ENCODE measurements around the gene STK32B. TPM values are rescaled to one million over a fixed set of nuclear protein-coding genes. Genes with fewer than 3 reads are reported as not detected.

The STK32B gene
- total and polyA plus RNA-seq, 2 of the 4 experiments (the other 2 are of a cell fraction): 5.5 to 6.3 TPM

DNA sequence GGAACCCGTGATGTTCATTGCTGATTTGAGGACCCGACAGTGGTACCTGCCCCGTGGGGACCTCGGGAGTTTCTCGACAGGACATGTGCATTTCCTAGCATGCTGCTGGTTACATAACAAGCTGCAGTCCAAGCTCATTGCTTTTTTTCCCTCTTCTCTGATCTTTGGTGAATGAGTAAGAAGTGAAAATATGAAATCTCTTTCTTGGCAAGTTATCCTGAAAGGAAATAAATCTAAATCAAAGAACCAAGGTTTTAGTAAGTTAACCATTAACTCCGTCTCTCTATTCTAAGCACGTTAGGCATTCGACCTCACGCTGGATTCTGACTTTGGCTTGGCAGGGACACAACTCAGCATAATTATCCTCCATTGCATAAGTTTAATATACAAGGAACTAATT is 86.6 kb downstream of the STK32B start:
- H2BK15ac ChIP-seq (ENCODE audit: low read depth, low read length): no peak overlapping the region
- ChIA-PET POLR2A (ENCODE audit: unreplicated experiment) (no interaction called here), CTCF (interaction anchor here (1.0 kb wide), 1 partner anchor 20 kb away, joined by 3 read pairs; no protein-coding TSS in a partner anchor)
- no peak overlapping the region for H2AK9ac ChIP-seq (replicated peaks; ENCODE audit: low read depth, low read length, poor library complexity)
- H3K14ac ChIP-seq (replicated peaks; ENCODE audit: low read depth, low read length): no peak overlapping the region
- no peak; the same call in 1 of the 2 replicates for ATAC-seq (ENCODE audit: low read depth)
- H3K4me3 ChIP-seq (ENCODE audit: insufficient read depth, low read depth, low read length): no peak overlapping the region
- intact Hi-C loops (cut with micrococcal nuclease): no loop called here
- no peak overlapping the region for H2BK5ac ChIP-seq (ENCODE audit: low read depth, low read length, poor library complexity, severe bottlenecking)
- H2BK120ac ChIP-seq (ENCODE audit: low read depth, low read length): no peak overlapping the region
- 0 out of 4 replicates have a peak, but pooled peaks cover 0 to 7% of the 10 kb centered on the region in 2 experiments for H3K79me1 ChIP-seq (ENCODE audit: low read depth in 1 of 2, low read length in 2 of 2)
- no peak overlapping the region for H4K91ac ChIP-seq (ENCODE audit: insufficient read depth, low read depth, low read length)
- in situ Hi-C loops (cut with MboI; ENCODE audit: low sequenced_read_pairs): no loop called here
- no peak overlapping the region for H3K9ac ChIP-seq (ENCODE audit: low read depth, low read length)
- no peak overlapping the region for H2AFZ ChIP-seq (replicated peaks; ENCODE audit: low read length, poor library complexity)
- no peak overlapping the region for H3K23ac ChIP-seq (ENCODE audit: low read depth, low read length)
- H3K27ac ChIP-seq (ENCODE audit: insufficient read depth, low read length): no peak overlapping the region
- no peak overlapping the region for H2BK20ac ChIP-seq (ENCODE audit: low read depth, low read length)
- no peak overlapping the region for H3K4ac ChIP-seq (ENCODE audit: low read depth, low read length)
- no TSS peak for BruUV-seq (replicated peaks)
- peaks cover 7% of the 10 kb centered on the region; the same call in 1 of the 2 replicates for H3K9me1 ChIP-seq (ENCODE audit: insufficient read depth, low read length)
- no peaks in the 10 kb centered on the region for H3K4me1 ChIP-seq (ENCODE audit: control insufficient read depth, insufficient read depth, low read length)
- H4K8ac ChIP-seq (ENCODE audit: low read depth in 2 of 2, low read length in 2 of 2): no peak overlapping the region
- dilution Hi-C loops (cut with HindIII; ENCODE audit: low sequenced_read_pairs, unreplicated experiment): no loop called here
- no peak overlapping the region for H2AK5ac ChIP-seq (ENCODE audit: low read depth, low read length)
- no peak overlapping the region for H3K4me2 ChIP-seq (ENCODE audit: low read depth, low read length)
- no peak for TF ChIP-seq RCOR1 (IDR thresholded peaks at IDR 0.05; ENCODE audit: insufficient replicate concordance, low read length)
- TF ChIP-seq MAZ (IDR thresholded peaks at IDR 0.05; ENCODE audit: borderline replicate concordance, low read depth, low read length): no peak
- TF ChIP-seq, protein P1, sequence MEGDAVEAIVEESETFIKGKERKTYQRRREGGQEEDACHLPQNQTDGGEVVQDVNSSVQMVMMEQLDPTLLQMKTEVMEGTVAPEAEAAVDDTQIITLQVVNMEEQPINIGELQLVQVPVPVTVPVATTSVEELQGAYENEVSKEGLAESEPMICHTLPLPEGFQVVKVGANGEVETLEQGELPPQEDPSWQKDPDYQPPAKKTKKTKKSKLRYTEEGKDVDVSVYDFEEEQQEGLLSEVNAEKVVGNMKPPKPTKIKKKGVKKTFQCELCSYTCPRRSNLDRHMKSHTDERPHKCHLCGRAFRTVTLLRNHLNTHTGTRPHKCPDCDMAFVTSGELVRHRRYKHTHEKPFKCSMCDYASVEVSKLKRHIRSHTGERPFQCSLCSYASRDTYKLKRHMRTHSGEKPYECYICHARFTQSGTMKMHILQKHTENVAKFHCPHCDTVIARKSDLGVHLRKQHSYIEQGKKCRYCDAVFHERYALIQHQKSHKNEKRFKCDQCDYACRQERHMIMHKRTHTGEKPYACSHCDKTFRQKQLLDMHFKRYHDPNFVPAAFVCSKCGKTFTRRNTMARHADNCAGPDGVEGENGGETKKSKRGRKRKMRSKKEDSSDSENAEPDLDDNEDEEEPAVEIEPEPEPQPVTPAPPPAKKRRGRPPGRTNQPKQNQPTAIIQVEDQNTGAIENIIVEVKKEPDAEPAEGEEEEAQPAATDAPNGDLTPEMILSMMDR (conservative IDR thresholded peaks at IDR 0.05; ENCODE audit: low read depth, low read length): no peak
- TF ChIP-seq, protein P2, sequence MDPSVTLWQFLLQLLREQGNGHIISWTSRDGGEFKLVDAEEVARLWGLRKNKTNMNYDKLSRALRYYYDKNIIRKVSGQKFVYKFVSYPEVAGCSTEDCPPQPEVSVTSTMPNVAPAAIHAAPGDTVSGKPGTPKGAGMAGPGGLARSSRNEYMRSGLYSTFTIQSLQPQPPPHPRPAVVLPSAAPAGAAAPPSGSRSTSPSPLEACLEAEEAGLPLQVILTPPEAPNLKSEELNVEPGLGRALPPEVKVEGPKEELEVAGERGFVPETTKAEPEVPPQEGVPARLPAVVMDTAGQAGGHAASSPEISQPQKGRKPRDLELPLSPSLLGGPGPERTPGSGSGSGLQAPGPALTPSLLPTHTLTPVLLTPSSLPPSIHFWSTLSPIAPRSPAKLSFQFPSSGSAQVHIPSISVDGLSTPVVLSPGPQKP (IDR thresholded peaks at IDR 0.05; ENCODE audit: borderline replicate concordance, low read depth, low read length): no peak
- TF ChIP-seq CEBPB (IDR thresholded peaks at IDR 0.05; ENCODE audit: low read depth, low read length): no peak
- no peak for TF ChIP-seq FOS (IDR thresholded peaks at IDR 0.05; ENCODE audit: low read depth, low read length)
- TF ChIP-seq CHD1 (IDR thresholded peaks at IDR 0.05; ENCODE audit: low read depth, low read length): no peak
- no peak for TF ChIP-seq SMC3 (IDR thresholded peaks at IDR 0.05; ENCODE audit: low read depth, low read length)
- TF ChIP-seq MXI1 (IDR thresholded peaks at IDR 0.05; ENCODE audit: borderline replicate concordance, low read depth, low read length): no peak
- TF ChIP-seq, protein P3, sequence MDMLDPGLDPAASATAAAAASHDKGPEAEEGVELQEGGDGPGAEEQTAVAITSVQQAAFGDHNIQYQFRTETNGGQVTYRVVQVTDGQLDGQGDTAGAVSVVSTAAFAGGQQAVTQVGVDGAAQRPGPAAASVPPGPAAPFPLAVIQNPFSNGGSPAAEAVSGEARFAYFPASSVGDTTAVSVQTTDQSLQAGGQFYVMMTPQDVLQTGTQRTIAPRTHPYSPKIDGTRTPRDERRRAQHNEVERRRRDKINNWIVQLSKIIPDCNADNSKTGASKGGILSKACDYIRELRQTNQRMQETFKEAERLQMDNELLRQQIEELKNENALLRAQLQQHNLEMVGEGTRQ (IDR thresholded peaks at IDR 0.05; ENCODE audit: low read depth, low read length): no peak
- no peak for TF ChIP-seq MAFK (IDR thresholded peaks at IDR 0.05; ENCODE audit: low read depth, low read length)
- TF ChIP-seq BHLHE40 (IDR thresholded peaks at IDR 0.05; ENCODE audit: low read depth, low read length): no peak
- no peak for TF ChIP-seq POLR2A (IDR thresholded peaks at IDR 0.05; ENCODE audit: low read depth, low read length)
- TF ChIP-seq RAD21 (IDR thresholded peaks at IDR 0.05; ENCODE audit: low read length): no peak
- TF ChIP-seq RFX5 (IDR thresholded peaks at IDR 0.05; ENCODE audit: low read depth, low read length): no peak
- no peak for TF ChIP-seq NFE2L2 (IDR thresholded peaks at IDR 0.05; ENCODE audit: low read depth, low read length)
- no peaks in the 10 kb centered on the region for H3K9me3 ChIP-seq (ENCODE audit: control insufficient read depth, insufficient read depth, low read length)
- no peak overlapping the region for H4K5ac ChIP-seq (ENCODE audit: low read depth, low read length)
- no peak overlapping the region for H3K56ac ChIP-seq (ENCODE audit: extremely low read depth, insufficient read depth, low read length)
- H3K36me3 ChIP-seq (ENCODE audit: control insufficient read depth, insufficient read depth, low read length): no peaks in the 10 kb centered on the region
- H3K27me3 ChIP-seq (ENCODE audit: control insufficient read depth, insufficient read depth, low read length): no peaks in the 10 kb centered on the region
- H3K18ac ChIP-seq (ENCODE audit: low read depth, low read length): no peak overlapping the region
- no peaks in the 10 kb centered on the region for H4K20me1 ChIP-seq (ENCODE audit: insufficient read depth, low read length)
- WGBS, 2 experiments (ENCODE audit: extremely low coverage in 2 of 2, insufficient read length in 1 of 2): no CpG with 5 or more reads among the region's 9 CpGs
- DNase-seq: peak; percentile 17
